Measurements from ENCODE around the gene MEP1A. TPM values are rescaled to one million over a fixed set of nuclear protein-coding genes. Genes with fewer than 3 reads are reported as not detected.
A peak's percentile ranks its signal among the peaks of the same experiment; 100 is the strongest.

The MEP1A gene
- total RNA-seq, 1 donor, result not detected

DNA sequence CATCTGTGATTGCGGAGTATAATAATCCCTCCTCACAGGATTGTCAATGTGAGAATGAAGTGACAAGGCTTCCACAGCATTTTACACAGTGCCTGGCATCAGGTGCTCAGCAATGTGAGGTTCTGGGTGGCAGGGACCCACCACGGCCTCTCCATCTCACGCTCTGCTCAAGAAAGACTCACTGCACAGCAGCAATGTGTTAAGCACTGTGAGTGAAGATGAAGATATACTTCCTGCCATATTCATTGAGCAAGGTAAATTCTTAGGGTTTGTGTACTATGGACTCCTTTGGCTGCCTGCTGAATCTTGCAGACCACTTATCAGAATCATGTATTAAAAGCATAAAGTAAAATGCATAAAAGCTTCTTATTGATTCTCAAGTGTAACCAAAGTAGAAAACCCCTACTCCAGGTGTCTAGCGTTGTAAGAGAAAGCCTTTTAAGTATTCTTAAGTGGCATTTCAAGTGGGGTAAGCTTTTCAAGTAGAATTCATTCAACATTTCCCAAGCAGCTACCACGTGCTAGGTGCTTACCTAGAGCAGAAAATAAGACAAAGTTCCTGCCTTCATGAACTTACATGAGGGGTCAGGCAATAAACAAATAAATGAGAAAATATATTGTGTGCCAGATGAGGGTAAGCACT, 17.0 kb upstream of the MEP1A start:
- no peak for DNase-seq (ENCODE audit: low read depth)
- no peak overlapping the region for H3K4me3 ChIP-seq (ENCODE audit: low read depth, low read length)
- TF ChIP-seq, protein P1, sequence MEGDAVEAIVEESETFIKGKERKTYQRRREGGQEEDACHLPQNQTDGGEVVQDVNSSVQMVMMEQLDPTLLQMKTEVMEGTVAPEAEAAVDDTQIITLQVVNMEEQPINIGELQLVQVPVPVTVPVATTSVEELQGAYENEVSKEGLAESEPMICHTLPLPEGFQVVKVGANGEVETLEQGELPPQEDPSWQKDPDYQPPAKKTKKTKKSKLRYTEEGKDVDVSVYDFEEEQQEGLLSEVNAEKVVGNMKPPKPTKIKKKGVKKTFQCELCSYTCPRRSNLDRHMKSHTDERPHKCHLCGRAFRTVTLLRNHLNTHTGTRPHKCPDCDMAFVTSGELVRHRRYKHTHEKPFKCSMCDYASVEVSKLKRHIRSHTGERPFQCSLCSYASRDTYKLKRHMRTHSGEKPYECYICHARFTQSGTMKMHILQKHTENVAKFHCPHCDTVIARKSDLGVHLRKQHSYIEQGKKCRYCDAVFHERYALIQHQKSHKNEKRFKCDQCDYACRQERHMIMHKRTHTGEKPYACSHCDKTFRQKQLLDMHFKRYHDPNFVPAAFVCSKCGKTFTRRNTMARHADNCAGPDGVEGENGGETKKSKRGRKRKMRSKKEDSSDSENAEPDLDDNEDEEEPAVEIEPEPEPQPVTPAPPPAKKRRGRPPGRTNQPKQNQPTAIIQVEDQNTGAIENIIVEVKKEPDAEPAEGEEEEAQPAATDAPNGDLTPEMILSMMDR (IDR thresholded peaks at IDR 0.05; ENCODE audit: insufficient read depth, low read depth, low read length), result no peak

DNA sequence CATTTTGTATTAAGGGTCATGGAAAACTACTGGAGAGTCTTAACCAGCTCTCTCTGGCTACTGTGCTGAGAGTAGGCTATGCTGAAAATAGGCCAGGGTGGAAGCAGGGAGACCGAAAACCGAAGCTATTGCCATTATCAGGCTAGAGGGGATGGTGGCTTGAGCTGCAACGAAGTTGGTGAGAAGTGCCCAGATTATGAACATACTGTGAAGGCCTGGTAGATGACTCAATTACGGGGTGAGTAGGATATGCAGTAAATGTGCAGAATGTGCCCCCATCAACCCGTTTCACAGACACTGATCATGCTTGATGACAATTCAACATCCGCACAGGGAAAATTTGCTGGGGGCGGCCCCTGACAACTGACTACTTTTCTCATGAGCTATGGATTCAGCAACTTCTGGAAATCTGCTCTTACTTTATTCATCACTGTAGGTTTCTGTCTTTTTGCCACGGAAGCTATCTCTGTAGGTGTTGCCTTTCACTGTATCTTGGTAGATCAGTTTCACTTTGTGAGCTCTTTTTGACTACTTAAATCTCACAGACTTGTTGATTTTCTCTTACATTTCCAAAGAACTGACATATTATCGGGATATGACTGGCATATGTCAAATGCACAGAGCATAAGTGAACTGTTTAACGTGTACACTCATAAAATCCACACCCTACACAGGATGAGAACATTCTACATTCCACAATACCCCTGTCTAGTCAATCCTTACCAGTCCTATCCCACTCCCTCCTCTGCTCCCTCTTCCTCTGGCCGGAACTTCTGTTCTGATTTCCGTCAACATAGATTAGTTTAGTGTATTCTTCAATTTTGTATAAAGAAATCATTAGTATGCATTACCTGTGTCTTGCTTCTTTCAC, 15.5 kb upstream of the MEP1A start:
- TF ChIP-seq, protein P1 (IDR thresholded peaks at IDR 0.05; ENCODE audit: insufficient read depth, low read depth, low read length), result no peak

DNA sequence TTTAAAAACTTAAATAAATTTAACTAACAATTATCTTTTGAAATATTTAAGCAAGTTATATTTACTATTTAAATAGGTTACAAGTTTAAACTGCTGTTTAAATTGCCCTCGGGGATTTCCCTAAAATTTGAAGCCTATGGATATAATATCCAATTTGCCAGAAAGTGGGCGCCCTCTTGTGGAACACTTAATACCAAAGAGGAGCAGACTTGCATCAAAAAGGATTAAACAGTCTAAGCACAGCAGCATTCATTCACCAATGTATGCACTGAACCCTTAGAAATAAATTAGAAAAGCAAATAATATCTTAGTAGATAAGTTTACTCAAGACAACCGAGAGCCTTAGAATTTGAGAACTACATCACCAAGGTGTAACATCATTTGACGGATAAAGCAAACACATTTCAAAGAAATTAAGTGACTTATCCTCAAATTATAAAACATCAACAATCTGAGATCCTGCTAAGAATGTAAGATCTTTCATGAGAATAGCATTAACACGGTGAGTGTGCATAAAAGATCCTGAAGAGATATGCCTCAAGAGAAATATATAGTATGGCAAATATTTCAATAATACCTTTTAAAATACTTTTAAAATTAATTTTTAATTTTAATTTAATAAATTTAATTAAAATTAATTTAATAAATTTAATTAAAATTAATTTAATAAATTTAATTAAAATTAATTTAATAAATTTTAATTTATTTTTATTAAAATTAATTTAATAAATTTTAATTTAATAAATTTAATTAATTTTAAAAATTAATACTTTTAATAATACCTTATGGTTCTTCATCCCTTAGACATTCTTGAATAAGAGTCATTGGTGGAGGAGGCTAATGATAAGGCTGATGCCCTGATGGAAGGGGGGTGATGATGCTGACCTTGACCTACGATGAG, 11.5 kb upstream of the MEP1A start:
- TF ChIP-seq, protein P1 (IDR thresholded peaks at IDR 0.05; ENCODE audit: insufficient read depth, low read depth, low read length), result peak; percentile 76
- no peak overlapping the region for H3K4me3 ChIP-seq (ENCODE audit: low read depth, low read length)
- DNase-seq (ENCODE audit: low read depth), result peak; percentile 64

More for the DNA sequence above, 15.5 kb upstream of the MEP1A start:
- DNase-seq (ENCODE audit: low read depth), result no peak
- no peak overlapping the region for H3K4me3 ChIP-seq (ENCODE audit: low read depth, low read length)

DNA sequence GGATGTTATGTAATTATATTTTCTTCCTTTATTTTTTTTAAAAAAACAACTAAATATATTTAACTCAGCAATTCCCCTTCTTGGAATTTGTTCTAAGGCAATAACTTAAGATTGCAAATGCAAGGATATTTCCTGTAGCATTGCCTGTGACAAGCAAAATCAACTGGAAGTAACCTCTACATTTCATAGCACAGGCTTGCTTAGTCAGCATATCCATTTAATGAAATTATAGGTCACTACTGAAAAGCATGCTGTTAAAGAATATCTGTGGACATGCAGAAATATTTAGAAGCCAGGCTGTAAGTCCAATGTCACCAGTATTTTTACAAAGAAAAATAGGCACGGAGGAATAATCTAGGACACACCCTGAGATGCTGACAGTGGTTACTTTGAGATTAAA, 8.7 kb upstream of the MEP1A start:
- TF ChIP-seq, protein P1 (IDR thresholded peaks at IDR 0.05; ENCODE audit: insufficient read depth, low read depth, low read length), result no peak
- no peak for DNase-seq (ENCODE audit: low read depth)
- no peak overlapping the region for H3K4me3 ChIP-seq (ENCODE audit: low read depth, low read length)

DNA sequence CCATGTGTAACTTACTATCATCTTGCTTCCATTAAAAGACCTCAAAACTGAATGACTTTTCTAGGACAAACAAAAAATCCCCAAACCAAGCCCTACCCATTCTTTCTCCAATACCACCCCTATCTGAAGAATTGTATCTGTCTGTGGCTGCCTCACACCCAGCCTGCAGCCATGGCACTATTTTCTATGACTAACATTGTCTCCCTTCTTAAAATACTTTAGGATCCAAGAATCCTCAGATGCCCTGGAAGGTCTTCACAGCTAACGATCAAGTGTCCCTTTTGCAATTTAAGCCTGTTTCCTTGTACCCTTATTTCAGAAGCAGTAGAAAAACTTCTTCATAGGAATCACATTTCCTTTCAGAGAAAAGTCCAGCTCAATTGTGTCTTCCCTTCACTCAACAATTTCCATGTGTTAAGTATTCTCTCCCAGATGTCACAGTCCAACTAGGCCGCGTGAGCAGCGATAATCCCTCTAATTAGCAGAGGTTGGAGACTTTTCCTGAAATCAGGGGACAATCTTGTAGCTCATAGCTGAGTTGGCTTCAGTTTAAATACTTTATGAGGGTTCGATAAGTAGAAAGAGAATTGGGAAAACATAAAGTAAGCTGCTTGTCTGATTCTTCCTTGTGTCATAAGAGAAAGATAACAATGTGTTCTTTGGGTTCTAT, 5.2 kb upstream of the MEP1A start:
- TF ChIP-seq, protein P1 (IDR thresholded peaks at IDR 0.05; ENCODE audit: insufficient read depth, low read depth, low read length), result no peak
- no peak overlapping the region for H3K4me3 ChIP-seq (ENCODE audit: low read depth, low read length)
- DNase-seq (ENCODE audit: low read depth), result no peak

DNA sequence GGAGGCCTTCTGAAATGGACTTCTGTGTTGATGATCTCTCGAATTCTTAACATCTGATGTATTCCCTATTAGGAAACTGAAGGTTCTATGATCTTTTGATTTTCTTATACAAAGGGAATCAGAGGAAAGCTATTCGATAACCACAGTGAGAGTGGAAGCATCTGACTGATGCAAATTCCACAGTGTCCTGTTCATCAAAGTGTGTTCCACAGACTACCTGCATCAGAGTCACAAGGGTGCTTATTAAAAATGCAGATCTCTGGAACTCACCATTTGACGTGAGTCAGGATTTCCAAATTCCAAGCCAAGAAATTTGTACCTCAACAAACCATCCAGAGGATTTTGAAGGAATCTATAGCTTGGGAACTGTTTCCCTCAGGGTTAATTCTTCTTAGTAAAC, 4.4 kb upstream of the MEP1A start:
- TF ChIP-seq, protein P1 (IDR thresholded peaks at IDR 0.05; ENCODE audit: insufficient read depth, low read depth, low read length), result no peak
- no peak for DNase-seq (ENCODE audit: low read depth)

More for the DNA sequence above, 4.4 kb upstream of the MEP1A start:
- H3K4me3 ChIP-seq (ENCODE audit: low read depth, low read length), result no peak overlapping the region

All from fibroblast of villous mesenchyme (primary cell).